Measurements from ENCODE around the gene AK5. TPM values are rescaled to one million over a fixed set of nuclear protein-coding genes. Genes with fewer than 3 reads are reported as not detected.

AK5 gene
- total and polyA plus RNA-seq, 9 donors = 5.3 to 10.3 (median 9.0) TPM

GRCh38 chr1:77424236-77424635 lies 142.4 kb downstream of the AK5 start:
- no peaks in the 10 kb centered on the region for H3K36me3 ChIP-seq (ENCODE audit: control insufficient read depth, insufficient read depth, low read length)
- no peaks in the 10 kb centered on the region for H3K4me1 ChIP-seq (ENCODE audit: control insufficient read depth, insufficient read depth, low read length)
- H3K27ac ChIP-seq (ENCODE audit: low read length) = no peak overlapping the region
- H3K9me3 ChIP-seq (replicated peaks; ENCODE audit: control insufficient read depth, low read depth, low read length) = peaks cover 9% of the 10 kb centered on the region
- DNase-seq = no peak
- no peak overlapping the region for H3K4me3 ChIP-seq (ENCODE audit: low read length)
- no peaks in the 10 kb centered on the region for H3K27me3 ChIP-seq (ENCODE audit: control insufficient read depth, insufficient read depth, low read length)

GRCh38 chr1:77428068-77428467 lies 146.2 kb downstream of the AK5 start:
- Histone ChIP-seq H3K27ac (ENCODE audit: low read length) (no peak overlapping the region), H3K9me3 (replicated peaks; ENCODE audit: control insufficient read depth, low read depth, low read length) (peaks cover 9% of the 10 kb centered on the region), H3K4me1 (ENCODE audit: control insufficient read depth, insufficient read depth, low read length) (no peaks in the 10 kb centered on the region), H3K27me3 (ENCODE audit: control insufficient read depth, insufficient read depth, low read length) (no peaks in the 10 kb centered on the region), H3K36me3 (ENCODE audit: control insufficient read depth, insufficient read depth, low read length) (no peaks in the 10 kb centered on the region), H3K4me3 (ENCODE audit: low read length) (no peak overlapping the region)
- 100% methylated on average over 1 of the region's 1 CpG for WGBS (ENCODE audit: insufficient coverage)
- no peak for DNase-seq

- H3K27ac ChIP-seq (ENCODE audit: low read length) = no peak overlapping the region
- no peaks in the 10 kb centered on the region for H3K36me3 ChIP-seq (ENCODE audit: control insufficient read depth, insufficient read depth, low read length)
- H3K4me1 ChIP-seq (ENCODE audit: control insufficient read depth, insufficient read depth, low read length) = no peaks in the 10 kb centered on the region
- DNase-seq = no peak
- H3K9me3 ChIP-seq (replicated peaks; ENCODE audit: control insufficient read depth, low read depth, low read length) = peaks cover 9% of the 10 kb centered on the region
- no peaks in the 10 kb centered on the region for H3K27me3 ChIP-seq (ENCODE audit: control insufficient read depth, insufficient read depth, low read length)
- H3K4me3 ChIP-seq (ENCODE audit: low read length) = no peak overlapping the region
- 77% methylated on average over 1 of the region's 4 CpGs for WGBS (ENCODE audit: insufficient coverage)
Observed at GRCh38 chr1:77430966-77431690, 149.3 kb downstream of the AK5 start.

GRCh38 chr1:77433934-77434333 lies 152.1 kb downstream of the AK5 start:
- no peak for DNase-seq
- no peaks in the 10 kb centered on the region for H3K27me3 ChIP-seq (ENCODE audit: control insufficient read depth, insufficient read depth, low read length)
- WGBS (ENCODE audit: insufficient coverage) = no CpG with 5 or more reads among the region's 3 CpGs
- no peaks in the 10 kb centered on the region for H3K36me3 ChIP-seq (ENCODE audit: control insufficient read depth, insufficient read depth, low read length)
- H3K4me3 ChIP-seq (ENCODE audit: low read length) = no peak overlapping the region
- H3K9me3 ChIP-seq (replicated peaks; ENCODE audit: control insufficient read depth, low read depth, low read length) = no peaks in the 10 kb centered on the region
- no peaks in the 10 kb centered on the region for H3K4me1 ChIP-seq (ENCODE audit: control insufficient read depth, insufficient read depth, low read length)
- no peak overlapping the region for H3K27ac ChIP-seq (ENCODE audit: low read length)

GRCh38 chr1:77434967-77435366 lies 153.1 kb downstream of the AK5 start:
- WGBS (ENCODE audit: insufficient coverage) = 73% methylated on average over 2 of the region's 2 CpGs

GRCh38 chr1:77438236-77438913 lies 156.6 kb downstream of the AK5 start:
- DNase-seq = peak; percentile 83
- Histone ChIP-seq H3K9me3 (replicated peaks; ENCODE audit: control insufficient read depth, low read depth, low read length) (peaks cover 10% of the 10 kb centered on the region), H3K27me3 (ENCODE audit: control insufficient read depth, insufficient read depth, low read length) (no peaks in the 10 kb centered on the region), H3K27ac (ENCODE audit: low read length) (peak overlapping the region; percentile 33), H3K4me3 (ENCODE audit: low read length) (no peak overlapping the region), H3K4me1 (ENCODE audit: control insufficient read depth, insufficient read depth, low read length) (no peaks in the 10 kb centered on the region), H3K36me3 (ENCODE audit: control insufficient read depth, insufficient read depth, low read length) (no peaks in the 10 kb centered on the region)
- WGBS (ENCODE audit: insufficient coverage) = no CpG with 5 or more reads among the region's 4 CpGs

More at GRCh38 chr1:77434967-77435366, 153.1 kb downstream of the AK5 start:
- H3K4me1 ChIP-seq (ENCODE audit: control insufficient read depth, insufficient read depth, low read length) = no peaks in the 10 kb centered on the region
- no peaks in the 10 kb centered on the region for H3K36me3 ChIP-seq (ENCODE audit: control insufficient read depth, insufficient read depth, low read length)
- no peaks in the 10 kb centered on the region for H3K27me3 ChIP-seq (ENCODE audit: control insufficient read depth, insufficient read depth, low read length)
- H3K4me3 ChIP-seq (ENCODE audit: low read length) = no peak overlapping the region
- H3K27ac ChIP-seq (ENCODE audit: low read length) = no peak overlapping the region
- peaks cover 5% of the 10 kb centered on the region for H3K9me3 ChIP-seq (replicated peaks; ENCODE audit: control insufficient read depth, low read depth, low read length)
- DNase-seq = no peak

DNA sequence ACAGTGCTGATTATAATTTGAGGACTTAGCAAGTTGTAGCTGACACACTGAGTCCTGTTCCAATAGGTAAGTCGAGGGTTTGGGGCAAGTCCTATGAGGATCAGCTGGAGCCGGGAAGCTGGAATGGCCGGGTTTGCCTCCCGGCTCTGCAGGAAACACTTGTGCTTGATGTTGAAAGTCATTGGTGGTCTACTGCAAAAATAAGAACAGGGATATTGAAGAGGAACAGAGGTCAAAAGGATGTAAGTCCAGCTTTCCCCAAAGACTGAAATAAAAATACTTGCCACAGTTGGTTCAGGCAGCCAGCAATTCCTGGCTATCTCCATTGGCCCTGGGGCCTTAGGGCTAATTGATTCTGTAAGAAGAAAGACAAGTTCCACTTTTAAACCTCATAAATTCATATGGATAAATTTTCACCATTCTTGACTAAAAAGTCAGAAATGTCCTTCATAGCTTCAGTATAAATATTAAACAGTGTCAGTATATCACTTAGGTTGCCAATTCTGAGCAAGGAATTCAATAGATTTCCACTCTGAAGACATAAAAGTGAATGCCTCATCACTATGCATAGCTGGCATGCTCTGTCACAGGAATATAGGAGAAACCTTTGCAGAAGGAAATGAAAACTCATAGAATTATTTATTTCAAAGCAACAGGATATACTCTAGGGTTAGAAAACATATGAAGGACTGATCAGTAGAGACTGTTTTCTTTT lies 165.2 kb downstream of the AK5 start:
- WGBS (ENCODE audit: insufficient coverage) = 82% methylated on average over 2 of the region's 4 CpGs
- no peak overlapping the region for H3K4me3 ChIP-seq (ENCODE audit: low read length)
- peaks cover 2% of the 10 kb centered on the region for H3K9me3 ChIP-seq (replicated peaks; ENCODE audit: control insufficient read depth, low read depth, low read length)
- no peaks in the 10 kb centered on the region for H3K36me3 ChIP-seq (ENCODE audit: control insufficient read depth, insufficient read depth, low read length)
- no peaks in the 10 kb centered on the region for H3K27me3 ChIP-seq (ENCODE audit: control insufficient read depth, insufficient read depth, low read length)
- DNase-seq = no peak
- no peaks in the 10 kb centered on the region for H3K4me1 ChIP-seq (ENCODE audit: control insufficient read depth, insufficient read depth, low read length)
- H3K27ac ChIP-seq (ENCODE audit: low read length) = no peak overlapping the region

GRCh38 chr1:77447669-77448068 lies 165.8 kb downstream of the AK5 start:
- no peaks in the 10 kb centered on the region for H3K27me3 ChIP-seq (ENCODE audit: control insufficient read depth, insufficient read depth, low read length)
- H3K4me3 ChIP-seq (ENCODE audit: low read length) = no peak overlapping the region
- WGBS (ENCODE audit: insufficient coverage) = 100% methylated on average over 2 of the region's 2 CpGs
- no peaks in the 10 kb centered on the region for H3K4me1 ChIP-seq (ENCODE audit: control insufficient read depth, insufficient read depth, low read length)
- no peaks in the 10 kb centered on the region for H3K36me3 ChIP-seq (ENCODE audit: control insufficient read depth, insufficient read depth, low read length)
- no peak overlapping the region for H3K27ac ChIP-seq (ENCODE audit: low read length)
- peaks cover 2% of the 10 kb centered on the region for H3K9me3 ChIP-seq (replicated peaks; ENCODE audit: control insufficient read depth, low read depth, low read length)
- no peak for DNase-seq

- Histone ChIP-seq H3K27me3 (ENCODE audit: control insufficient read depth, insufficient read depth, low read length) (no peaks in the 10 kb centered on the region), H3K4me3 (ENCODE audit: low read length) (no peak overlapping the region), H3K27ac (ENCODE audit: low read length) (no peak overlapping the region), H3K9me3 (replicated peaks; ENCODE audit: control insufficient read depth, low read depth, low read length) (no peaks in the 10 kb centered on the region), H3K36me3 (ENCODE audit: control insufficient read depth, insufficient read depth, low read length) (no peaks in the 10 kb centered on the region), H3K4me1 (ENCODE audit: control insufficient read depth, insufficient read depth, low read length) (no peaks in the 10 kb centered on the region)
- DNase-seq = no peak
Observed at GRCh38 chr1:77459881-77460280, 178.1 kb downstream of the AK5 start.

DNA sequence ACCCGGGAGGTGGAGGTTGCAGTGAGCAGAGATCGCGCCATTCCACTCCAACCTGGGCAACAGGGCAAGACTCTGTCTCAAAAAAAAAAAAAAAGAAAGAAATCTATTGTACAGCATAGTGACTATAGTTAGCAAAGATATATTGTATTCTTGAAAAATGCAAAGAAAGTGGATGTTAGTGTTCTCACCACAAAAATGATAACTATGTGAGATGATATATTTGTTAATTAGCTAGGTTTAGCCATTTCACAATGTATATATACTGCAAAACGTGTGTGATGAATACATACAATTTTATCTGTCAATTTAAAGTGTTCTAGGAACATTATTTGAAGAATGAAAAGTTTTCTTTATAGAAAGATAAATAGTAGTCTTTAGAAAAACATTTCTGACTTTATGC lies 179.9 kb downstream of the AK5 start:
- no CpG with 5 or more reads among the region's 4 CpGs for WGBS (ENCODE audit: insufficient coverage)
- no peaks in the 10 kb centered on the region for H3K36me3 ChIP-seq (ENCODE audit: control insufficient read depth, insufficient read depth, low read length)
- H3K27ac ChIP-seq (ENCODE audit: low read length) = no peak overlapping the region
- DNase-seq = no peak
- H3K27me3 ChIP-seq (ENCODE audit: control insufficient read depth, insufficient read depth, low read length) = no peaks in the 10 kb centered on the region
- no peaks in the 10 kb centered on the region for H3K4me1 ChIP-seq (ENCODE audit: control insufficient read depth, insufficient read depth, low read length)
- no peak overlapping the region for H3K4me3 ChIP-seq (ENCODE audit: low read length)
- no peaks in the 10 kb centered on the region for H3K9me3 ChIP-seq (replicated peaks; ENCODE audit: control insufficient read depth, low read depth, low read length)

Measured in muscle of leg (tissue), 11 donors.